Skin of body (tissue), 2 donors: Measurements from ENCODE around the gene AGAP2. TPM values are rescaled to one million over a fixed set of nuclear protein-coding genes. Genes with fewer than 3 reads are reported as not detected.
"Not testable (repeated sequence)": the region's sequence is repeated elsewhere in the genome, so short reads cannot be mapped to it uniquely, and the experiment has no call there.

ENCODE experiments used
- DNase-seq: peaks from one replicate; lab custom pipeline; 2025; lab: John Stamatoyannopoulos, UW
- total RNA-seq: library from RNA; depleted of rRNA; stranded (reverse); fragments of >200 nt; gene quantifications from one replicate; pipeline ENCODE4 v1.2.3, GENCODE V29; 2014

AGAP2 gene
- 1.1 TPM for total RNA-seq

- DNase-seq = no peak
These were observed at the start of gene AGAP2 for GRCh38 chr12:57738661-57739237. TSS of gene AGAP2 (minus strand) at chr12:57738742. CDS start at chr12:57738246, 496 bp downstream.

GRCh38 chr12:57783861-57784260 lies 45.3 kb upstream of the AGAP2 start:
- no peak for DNase-seq

- no peak for DNase-seq
These were observed 44.9 kb upstream of the AGAP2 start for GRCh38 chr12:57783466-57783801.

- peak; percentile 90 for DNase-seq
These were observed 44.3 kb upstream of the AGAP2 start, which contains the start of gene TSFM for GRCh38 chr12:57782608-57783465. TSS of gene TSFM (plus strand) at chr12:57782787. CDS start at chr12:57782802, 15 bp downstream.

GRCh38 chr12:57782243-57782607 lies 43.7 kb upstream of the AGAP2 start:
- DNase-seq = no peak

GRCh38 chr12:57781801-57782200 lies 43.3 kb upstream of the AGAP2 start:
- DNase-seq = no peak

- no peak for DNase-seq
These were observed 42.7 kb upstream of the AGAP2 start for GRCh38 chr12:57781244-57781643.

GRCh38 chr12:57780284-57780897 lies 41.8 kb upstream of the AGAP2 start:
- no peak for DNase-seq

GRCh38 chr12:57779736-57780135 lies 41.2 kb upstream of the AGAP2 start:
- no peak for DNase-seq

GRCh38 chr12:57777911-57778310 lies 39.4 kb upstream of the AGAP2 start:
- DNase-seq = no peak

GRCh38 chr12:57777367-57777766 lies 38.8 kb upstream of the AGAP2 start:
- DNase-seq = no peak

GRCh38 chr12:57776247-57776587 lies 37.7 kb upstream of the AGAP2 start:
- DNase-seq = no peak

GRCh38 chr12:57775563-57776246 lies 37.2 kb upstream of the AGAP2 start:
- no peak for DNase-seq

GRCh38 chr12:57775044-57775443 lies 36.5 kb upstream of the AGAP2 start:
- no peak for DNase-seq

GRCh38 chr12:57774634-57775033 lies 36.1 kb upstream of the AGAP2 start:
- DNase-seq = not testable (repeated sequence)

- DNase-seq = peak; percentile 73
These were observed 34.1 kb upstream of the AGAP2 start, which contains the start of gene EEF1AKMT3 for GRCh38 chr12:57772429-57773322. TSS of gene EEF1AKMT3 (plus strand) at chr12:57772614. CDS start at chr12:57772725, 111 bp downstream.

- DNase-seq = peak; percentile 98
These were observed 33.4 kb upstream of the AGAP2 start, which contains the start of gene METTL1 for GRCh38 chr12:57771873-57772428. TSS of gene METTL1 (minus strand) at chr12:57772105. CDS start at chr12:57772083, 22 bp downstream.

- peak; percentile 96 for DNase-seq
These were observed 32.8 kb upstream of the AGAP2 start for GRCh38 chr12:57771236-57771872.

- no peak for DNase-seq
These were observed 32.2 kb upstream of the AGAP2 start for GRCh38 chr12:57770734-57771133.

GRCh38 chr12:57769594-57769993 lies 31.1 kb upstream of the AGAP2 start:
- DNase-seq = no peak
